Activated T-cell treated with anti-CD3 and anti-CD28 coated beads, Interleukin-2, amount 50 U/mL, for 24 hours (primary cell): ENCODE results near the gene TMEM200A.

ENCODE experiments used
- DNase-seq: peaks from one replicate; pipeline ENCODE4 v3.0.0-alpha.2; 2020
- H3K27ac Mint-ChIP-seq: 2 replicates; pipeline ENCODE4 v1.8.0; 2020; ENCODE audit warnings: mild to moderate bottlenecking, mixed read lengths
- H3K27me3 Mint-ChIP-seq: 2 replicates; pipeline ENCODE4 v1.8.0; 2020; ENCODE audit warnings: mixed read lengths
- H3K36me3 Mint-ChIP-seq: 2 replicates; pipeline ENCODE4 v1.8.0; 2020; ENCODE audit warnings: low read depth, mixed read lengths
- H3K4me1 Mint-ChIP-seq: 2 replicates; pipeline ENCODE4 v1.8.0; 2020; ENCODE audit warnings: low read depth, mixed read lengths
- H3K4me3 Mint-ChIP-seq: 2 replicates; pipeline ENCODE4 v1.8.0; 2020; ENCODE audit warnings: mild to moderate bottlenecking, moderate library complexity, mixed read lengths
- H3K9me3 Mint-ChIP-seq: 2 replicates; pipeline ENCODE4 v1.8.0; 2020; ENCODE audit warnings: mixed read lengths

TMEM200A gene

DNA sequence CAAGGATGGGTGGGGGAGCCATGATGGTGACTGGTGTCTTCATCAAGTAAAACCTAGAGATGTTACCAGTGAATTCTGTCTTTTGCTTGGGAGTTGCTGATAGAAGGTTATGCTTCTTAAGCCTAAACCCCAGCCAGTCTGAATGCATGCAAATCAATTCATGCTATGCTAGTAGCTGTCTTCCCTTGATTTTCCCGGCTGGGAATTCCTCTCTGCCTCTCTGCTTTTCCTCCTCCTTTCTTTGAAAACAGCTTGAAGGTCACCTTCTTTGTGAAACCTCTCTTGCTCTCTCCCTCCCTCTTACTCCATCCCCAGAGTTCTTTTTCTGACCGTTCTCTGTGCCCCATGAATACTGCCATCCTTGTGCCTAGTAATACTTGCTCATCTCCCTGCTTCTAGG, 58.9 kb downstream of the TMEM200A start:
- no peaks in the 10 kb centered on the region for H3K27me3 Mint-ChIP-seq

DNA sequence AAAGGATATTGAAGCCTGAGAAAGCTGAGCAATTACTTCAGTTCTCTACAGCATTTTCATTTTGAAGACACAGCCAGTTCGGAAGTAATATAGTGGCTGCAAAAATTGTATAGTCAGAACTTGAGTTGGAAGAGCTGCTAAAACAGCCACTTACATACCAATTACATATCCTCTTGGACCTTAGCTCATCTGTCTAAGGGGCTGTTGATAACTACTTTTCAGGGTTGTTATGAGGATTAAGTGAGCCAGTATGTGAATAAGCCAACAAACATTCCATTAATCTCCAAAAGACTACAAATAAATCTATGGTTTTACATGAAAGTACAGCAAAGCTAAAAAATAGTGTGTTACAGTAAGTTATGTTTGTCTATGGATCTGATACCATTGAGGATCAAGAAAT, 59.7 kb downstream of the TMEM200A start:
- DNase-seq = no peak
- Mint-ChIP-seq H3K27me3 (no peaks in the 10 kb centered on the region), H3K27ac (no peak overlapping the region), H3K4me1 (no peaks in the 10 kb centered on the region), H3K4me3 (no peak overlapping the region), H3K36me3 (no peaks in the 10 kb centered on the region), H3K9me3 (no peaks in the 10 kb centered on the region)

More for the DNA sequence above, 58.9 kb downstream of the TMEM200A start:
- Mint-ChIP-seq H3K27ac (no peak overlapping the region), H3K4me1 (no peaks in the 10 kb centered on the region), H3K4me3 (no peak overlapping the region), H3K9me3 (no peaks in the 10 kb centered on the region), H3K36me3 (no peaks in the 10 kb centered on the region)
- DNase-seq = no peak

DNA sequence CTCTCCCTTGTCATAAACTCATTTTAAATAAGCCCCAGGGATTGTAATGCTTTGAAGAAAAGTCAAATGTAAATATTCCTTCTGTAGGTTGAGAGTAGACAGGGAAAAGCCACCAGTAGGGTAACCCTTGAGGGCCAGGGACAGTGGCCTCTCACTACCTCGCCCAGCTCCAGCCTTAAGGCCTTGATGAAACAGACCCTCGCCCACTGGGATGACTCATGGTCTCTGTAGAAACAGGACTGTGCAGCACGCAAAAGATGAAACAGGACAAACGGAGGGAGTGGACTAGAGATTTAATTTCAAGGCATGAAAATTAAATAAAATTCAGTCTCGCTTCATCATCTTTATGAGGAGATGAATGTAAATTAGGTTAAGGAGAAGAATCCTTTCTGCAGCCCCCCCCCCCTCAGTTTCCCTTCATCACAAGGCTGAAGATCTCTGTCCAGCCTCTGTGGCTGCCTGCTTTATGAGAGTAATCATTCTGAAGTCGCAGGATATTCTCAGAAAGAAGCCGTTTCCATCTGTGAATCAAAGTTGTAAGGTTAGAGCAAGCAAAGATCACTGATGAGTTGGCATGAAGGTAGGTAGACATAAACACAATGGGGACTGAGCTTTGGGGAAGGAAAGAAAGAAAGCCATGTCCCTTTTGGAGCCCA, 60.4 kb downstream of the TMEM200A start:
- Mint-ChIP-seq H3K4me1 (no peaks in the 10 kb centered on the region), H3K27me3 (no peaks in the 10 kb centered on the region), H3K36me3 (no peaks in the 10 kb centered on the region), H3K4me3 (no peak overlapping the region), H3K27ac (no peak overlapping the region), H3K9me3 (no peaks in the 10 kb centered on the region)
- DNase-seq = no peak

DNA sequence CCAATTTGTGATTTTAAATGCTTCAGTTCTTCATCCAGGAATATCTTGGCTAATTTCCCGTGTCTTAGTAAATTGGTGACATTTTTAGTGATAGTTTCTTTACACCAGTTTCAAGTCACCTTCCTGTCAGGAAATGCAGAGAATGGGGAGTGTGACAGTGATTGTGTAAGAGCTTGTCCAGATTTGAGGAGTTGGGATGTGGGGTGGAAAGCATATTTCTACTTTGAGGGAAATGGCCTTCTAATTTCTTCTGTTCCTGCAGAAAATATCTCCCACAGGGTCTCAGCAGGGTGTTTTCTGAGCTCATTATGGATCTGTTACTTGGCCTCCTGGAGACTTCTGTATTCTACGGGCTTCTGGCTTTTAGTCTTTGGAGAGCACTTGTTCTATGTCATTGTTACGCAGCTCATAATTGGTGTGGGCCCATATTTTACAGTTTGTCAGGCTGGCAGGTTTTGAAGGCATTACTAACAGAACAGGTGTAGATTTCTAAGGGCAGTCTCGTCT, 65.6 kb downstream of the TMEM200A start:
- Mint-ChIP-seq H3K27me3 (no peaks in the 10 kb centered on the region), H3K4me3 (no peak overlapping the region), H3K9me3 (no peaks in the 10 kb centered on the region), H3K27ac (no peak overlapping the region), H3K36me3 (no peaks in the 10 kb centered on the region), H3K4me1 (no peaks in the 10 kb centered on the region)
- no peak for DNase-seq

DNA sequence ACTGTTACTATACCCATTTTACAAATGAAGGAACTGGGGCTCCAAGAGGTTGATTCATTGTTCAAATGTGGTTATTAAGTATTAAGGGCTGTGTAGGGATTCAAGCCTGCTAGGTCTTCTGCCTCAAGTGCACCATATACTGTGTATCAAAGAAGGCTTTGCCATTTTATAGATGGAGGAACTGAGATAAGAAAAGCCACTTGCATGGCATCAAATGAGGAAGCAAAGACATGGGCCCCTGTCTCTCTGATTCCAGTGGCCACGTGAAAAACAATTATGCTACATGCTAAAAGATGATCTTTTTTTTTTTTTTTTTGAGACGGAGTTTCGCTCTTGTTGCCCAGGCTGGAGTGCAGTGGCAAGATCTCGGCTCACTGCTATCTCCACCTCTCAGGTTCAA, 67.0 kb downstream of the TMEM200A start:
- H3K36me3 Mint-ChIP-seq = no peaks in the 10 kb centered on the region

DNA sequence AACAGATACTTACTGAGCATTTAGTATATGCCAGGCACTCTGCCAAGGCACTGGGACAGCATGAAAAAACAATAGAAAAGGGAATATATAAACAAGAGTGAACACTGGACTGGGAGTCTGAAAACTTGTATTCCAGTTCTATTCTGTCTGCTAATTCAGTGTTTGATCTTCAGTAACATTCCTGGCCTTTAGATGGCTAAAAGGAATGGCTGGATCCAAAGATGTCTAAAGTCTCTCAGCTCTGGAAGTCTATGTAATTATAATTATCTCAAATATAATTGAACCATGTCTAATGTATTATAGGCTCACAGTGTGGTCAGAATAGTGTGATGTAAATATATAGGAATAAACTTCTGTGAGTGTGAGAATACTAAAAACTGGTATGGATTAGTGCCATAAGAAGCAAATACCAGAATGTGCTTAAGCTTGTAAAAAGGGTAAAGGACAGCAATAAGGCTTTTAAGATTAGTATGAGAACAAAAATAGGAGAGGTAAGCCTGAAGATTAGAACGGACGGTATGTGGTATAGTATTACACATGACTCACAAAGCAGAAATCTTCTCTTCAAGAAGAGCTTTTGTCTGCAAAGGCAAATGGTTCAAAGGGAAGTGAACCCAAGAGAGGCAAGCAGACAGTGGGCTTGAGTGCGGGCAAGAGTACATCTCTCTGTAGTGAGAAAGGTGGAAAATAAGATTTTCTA, 68.5 kb downstream of the TMEM200A start:
- H3K9me3 Mint-ChIP-seq = no peaks in the 10 kb centered on the region
- H3K36me3 Mint-ChIP-seq = no peaks in the 10 kb centered on the region
- H3K27ac Mint-ChIP-seq = no peak overlapping the region
- DNase-seq = no peak
- H3K4me3 Mint-ChIP-seq = no peak overlapping the region
- no peaks in the 10 kb centered on the region for H3K4me1 Mint-ChIP-seq
- no peaks in the 10 kb centered on the region for H3K27me3 Mint-ChIP-seq

More for the DNA sequence above, 67.0 kb downstream of the TMEM200A start:
- H3K27me3 Mint-ChIP-seq = no peaks in the 10 kb centered on the region
- H3K9me3 Mint-ChIP-seq = no peaks in the 10 kb centered on the region
- H3K4me1 Mint-ChIP-seq = no peaks in the 10 kb centered on the region
- no peak overlapping the region for H3K4me3 Mint-ChIP-seq
- H3K27ac Mint-ChIP-seq = no peak overlapping the region
- DNase-seq = no peak

DNA sequence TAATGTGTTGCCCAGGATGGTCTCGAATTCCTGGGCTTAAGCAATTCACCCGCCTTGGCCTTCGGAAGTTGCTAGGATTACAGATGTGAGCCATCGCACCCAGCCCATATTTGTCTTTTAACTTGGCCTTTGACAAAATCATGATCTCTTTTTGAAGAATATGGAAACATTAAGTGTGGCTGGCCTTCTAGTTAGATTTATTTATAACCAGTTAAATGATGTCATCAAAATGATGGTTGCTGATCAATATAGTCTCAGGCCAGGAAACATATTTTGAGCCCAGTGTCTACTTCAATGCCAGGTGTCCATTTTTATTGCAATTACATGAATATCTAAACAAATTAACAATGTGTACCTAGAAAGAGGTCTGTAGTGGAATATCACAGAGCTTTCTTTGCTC, 69.4 kb downstream of the TMEM200A start:
- Mint-ChIP-seq H3K4me3 (no peak overlapping the region), H3K27ac (no peak overlapping the region), H3K27me3 (no peaks in the 10 kb centered on the region), H3K36me3 (no peaks in the 10 kb centered on the region), H3K4me1 (no peaks in the 10 kb centered on the region), H3K9me3 (no peaks in the 10 kb centered on the region)
- DNase-seq = no peak

DNA sequence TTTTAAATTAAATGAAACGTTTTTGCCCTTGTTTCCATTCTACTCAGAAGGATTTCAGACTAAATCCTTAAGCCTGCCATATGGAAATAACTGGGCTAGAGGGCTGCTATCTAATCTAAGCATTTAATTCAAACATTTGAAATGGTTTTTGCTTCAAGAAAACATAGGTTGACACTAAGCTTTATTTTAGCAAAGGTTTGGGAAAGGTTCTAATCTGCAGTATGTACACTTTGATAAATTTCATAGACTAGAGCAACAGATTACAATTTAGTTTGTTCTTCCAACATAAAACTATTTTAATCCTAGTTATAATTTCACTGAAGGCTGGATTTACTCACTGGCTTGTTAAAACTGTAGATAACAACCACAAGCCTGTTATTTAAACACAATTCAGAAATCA, 72.1 kb downstream of the TMEM200A start:
- H3K36me3 Mint-ChIP-seq = peaks cover 8% of the 10 kb centered on the region
- H3K9me3 Mint-ChIP-seq = no peaks in the 10 kb centered on the region
- H3K27me3 Mint-ChIP-seq = no peaks in the 10 kb centered on the region
- H3K27ac Mint-ChIP-seq = no peak overlapping the region
- DNase-seq = no peak
- no peaks in the 10 kb centered on the region for H3K4me1 Mint-ChIP-seq
- H3K4me3 Mint-ChIP-seq = no peak overlapping the region

DNA sequence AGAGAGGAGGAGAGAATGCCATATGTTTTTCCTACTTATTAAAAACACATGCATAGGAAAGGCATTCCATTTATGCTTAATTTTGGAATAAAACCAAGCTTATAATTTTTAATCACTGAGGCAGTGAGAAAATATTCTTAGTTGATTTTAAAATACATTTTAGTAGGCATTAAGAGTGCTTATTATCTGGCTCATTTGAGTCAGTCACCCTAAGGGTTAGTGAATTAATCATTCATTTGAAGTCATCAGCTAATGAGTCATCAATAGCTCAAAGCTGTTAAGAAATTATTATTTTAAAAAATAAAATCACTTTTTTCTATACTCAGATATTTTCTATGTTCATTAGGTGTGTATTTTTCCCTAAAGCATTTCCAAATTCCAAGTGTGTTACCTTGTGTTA, 81.6 kb downstream of the TMEM200A start:
- DNase-seq = no peak
- Mint-ChIP-seq H3K4me3 (no peak overlapping the region), H3K4me1 (no peaks in the 10 kb centered on the region), H3K9me3 (no peaks in the 10 kb centered on the region), H3K27me3 (no peaks in the 10 kb centered on the region), H3K36me3 (no peaks in the 10 kb centered on the region), H3K27ac (no peak overlapping the region)

DNA sequence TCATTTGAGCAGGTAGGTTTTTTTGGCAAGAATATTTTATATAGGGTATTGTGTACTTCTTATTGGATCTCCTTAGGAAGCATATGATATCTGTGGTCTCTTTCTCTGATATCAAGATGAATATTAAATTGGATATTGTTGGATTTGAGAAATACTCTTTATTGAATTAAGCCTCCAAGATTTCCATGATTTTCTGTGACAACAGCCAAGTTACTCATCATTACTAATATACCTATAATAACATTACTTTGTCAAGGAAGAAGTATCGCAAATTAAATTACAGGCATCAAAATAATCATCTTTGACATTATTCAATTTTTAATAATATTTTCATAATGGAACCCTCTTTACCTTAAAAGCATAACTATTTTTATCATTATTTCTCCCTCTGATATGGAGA, 86.5 kb downstream of the TMEM200A start:
- no peak for DNase-seq
- no peaks in the 10 kb centered on the region for H3K27me3 Mint-ChIP-seq
- H3K36me3 Mint-ChIP-seq = no peaks in the 10 kb centered on the region
- no peaks in the 10 kb centered on the region for H3K4me1 Mint-ChIP-seq
- no peak overlapping the region for H3K4me3 Mint-ChIP-seq
- H3K27ac Mint-ChIP-seq = no peak overlapping the region
- no peaks in the 10 kb centered on the region for H3K9me3 Mint-ChIP-seq

DNA sequence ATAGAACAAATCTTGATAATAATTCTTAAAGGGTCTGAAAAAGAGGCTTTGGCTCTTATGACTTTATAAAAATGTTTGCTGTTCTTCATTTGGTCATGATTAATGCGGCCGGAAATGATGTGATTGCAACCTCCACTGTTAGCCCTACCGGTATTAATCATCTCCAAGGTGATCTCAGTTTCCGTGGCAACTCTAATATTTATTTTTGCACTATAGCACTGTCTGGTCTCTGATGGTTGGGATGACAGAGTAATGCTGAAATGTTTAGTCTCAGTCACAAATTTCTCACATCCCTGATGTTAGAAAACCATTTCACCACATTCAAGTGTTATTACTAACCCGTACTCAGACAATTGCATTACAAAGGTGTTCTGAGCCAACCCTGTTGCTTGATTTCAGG, 87.4 kb downstream of the TMEM200A start:
- Mint-ChIP-seq H3K27me3 (no peaks in the 10 kb centered on the region), H3K4me3 (no peak overlapping the region), H3K4me1 (no peaks in the 10 kb centered on the region), H3K27ac (no peak overlapping the region), H3K9me3 (no peaks in the 10 kb centered on the region), H3K36me3 (no peaks in the 10 kb centered on the region)
- DNase-seq = no peak

DNA sequence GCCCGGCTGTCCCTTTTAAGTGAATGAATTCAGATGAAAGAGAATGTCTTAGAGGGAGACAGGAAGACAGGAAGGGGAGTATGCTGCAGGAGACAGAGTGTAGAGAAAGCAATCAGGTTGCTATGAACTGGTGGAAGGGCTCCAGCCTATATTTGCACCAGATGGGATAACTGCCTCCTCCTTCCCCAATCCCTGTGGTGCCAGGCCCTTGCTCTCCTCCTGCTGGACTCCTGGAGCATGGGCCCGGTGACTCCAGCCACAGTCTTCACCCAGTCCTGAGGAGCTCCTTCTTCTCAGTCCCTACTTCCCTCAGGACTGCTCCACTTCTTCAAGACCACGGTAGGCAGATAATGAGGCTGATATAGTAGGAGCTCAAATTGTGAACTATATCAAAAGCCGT, 91.8 kb downstream of the TMEM200A start:
- no peaks in the 10 kb centered on the region for H3K9me3 Mint-ChIP-seq
- H3K27ac Mint-ChIP-seq = no peak overlapping the region
- DNase-seq = no peak
- no peaks in the 10 kb centered on the region for H3K27me3 Mint-ChIP-seq
- peaks cover 2% of the 10 kb centered on the region for H3K4me1 Mint-ChIP-seq
- H3K4me3 Mint-ChIP-seq = no peak overlapping the region
- H3K36me3 Mint-ChIP-seq = no peaks in the 10 kb centered on the region

DNA sequence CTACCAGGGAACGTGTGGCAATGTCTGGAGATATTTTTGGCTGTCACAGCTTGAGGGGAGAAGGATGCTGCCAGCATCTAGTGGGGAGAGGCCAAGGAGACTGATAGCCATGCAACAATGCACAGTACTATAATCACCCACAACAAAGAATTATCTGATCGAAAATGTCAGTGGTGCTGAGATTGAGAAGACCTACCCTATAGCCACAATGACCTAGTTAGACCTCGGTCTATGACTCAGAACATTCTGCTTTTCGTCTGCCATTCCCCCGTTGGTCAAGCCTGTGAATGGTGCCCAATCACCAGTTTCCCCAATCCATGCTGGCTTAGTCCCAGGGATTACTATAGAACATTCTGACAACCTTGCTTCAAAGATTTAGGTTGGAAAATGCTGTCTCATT, 93.5 kb downstream of the TMEM200A start:
- no peak overlapping the region for H3K27ac Mint-ChIP-seq
- peaks cover 2% of the 10 kb centered on the region for H3K4me1 Mint-ChIP-seq
- no peaks in the 10 kb centered on the region for H3K9me3 Mint-ChIP-seq
- no peak overlapping the region for H3K4me3 Mint-ChIP-seq
- no peaks in the 10 kb centered on the region for H3K27me3 Mint-ChIP-seq
- DNase-seq = no peak
- no peaks in the 10 kb centered on the region for H3K36me3 Mint-ChIP-seq

DNA sequence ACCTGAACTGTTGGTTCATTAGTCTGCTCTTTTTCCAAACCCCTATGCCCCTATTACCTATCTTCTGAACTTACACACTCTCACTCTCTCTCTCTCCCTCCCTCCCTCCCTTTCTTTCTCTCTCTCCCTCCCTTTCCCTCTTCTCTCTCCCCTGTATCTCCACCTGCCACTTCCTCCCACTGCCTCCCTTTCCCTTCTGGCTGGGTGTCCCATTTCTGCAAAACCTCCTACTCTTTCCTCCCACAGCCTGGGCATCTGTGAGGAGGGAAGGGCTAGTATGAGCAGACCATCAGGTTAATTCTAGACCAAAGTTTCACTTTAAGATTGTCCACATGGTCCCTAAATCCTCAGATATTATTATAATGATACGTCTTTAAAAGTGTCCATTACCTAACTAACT, 95.1 kb downstream of the TMEM200A start:
- no peak for DNase-seq
- H3K9me3 Mint-ChIP-seq = no peaks in the 10 kb centered on the region
- no peak overlapping the region for H3K27ac Mint-ChIP-seq
- H3K27me3 Mint-ChIP-seq = no peaks in the 10 kb centered on the region
- H3K4me3 Mint-ChIP-seq = no peak overlapping the region
- H3K4me1 Mint-ChIP-seq = peaks cover 2% of the 10 kb centered on the region
- no peaks in the 10 kb centered on the region for H3K36me3 Mint-ChIP-seq

DNA sequence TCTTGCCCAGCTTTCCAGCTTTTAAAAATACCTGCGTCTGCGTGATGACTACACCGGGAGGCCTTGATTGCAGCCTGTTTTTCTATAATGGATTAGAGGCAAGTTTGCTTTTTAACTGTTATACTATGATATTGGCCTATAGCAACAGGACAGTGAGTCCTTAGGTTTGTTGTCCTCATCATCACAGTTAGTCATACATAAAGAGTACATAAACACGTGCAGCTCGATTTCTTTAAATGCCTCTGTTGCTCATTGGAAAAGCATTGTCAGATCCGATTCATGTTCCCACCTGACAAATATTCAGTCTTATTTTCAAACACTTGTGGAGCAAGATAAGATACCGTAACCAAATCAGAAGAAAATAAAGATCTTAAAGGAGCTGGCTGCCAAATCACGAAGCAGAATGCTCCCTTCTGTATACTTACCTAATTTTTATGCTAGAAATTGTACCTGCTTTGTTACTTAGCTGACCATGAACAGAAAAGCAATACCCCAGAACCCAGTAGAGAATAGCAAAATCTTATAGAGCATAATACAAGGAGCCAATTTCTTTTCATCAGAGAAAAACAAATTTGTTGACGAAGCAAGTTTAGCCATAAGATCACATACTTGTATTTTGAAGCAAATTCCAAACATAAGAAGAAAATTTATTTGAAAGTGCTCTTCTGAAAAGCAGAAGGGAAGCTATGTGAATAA, 100.4 kb downstream of the TMEM200A start:
- Mint-ChIP-seq H3K36me3 (no peaks in the 10 kb centered on the region), H3K4me3 (no peak overlapping the region), H3K27ac (no peak overlapping the region), H3K4me1 (peaks cover 11% of the 10 kb centered on the region), H3K27me3 (no peaks in the 10 kb centered on the region), H3K9me3 (no peaks in the 10 kb centered on the region)
- DNase-seq = no peak
